Retinal pigment epithelial cell (primary cell): ENCODE results near the gene LLCFC1.

Experiments used
- DNase-seq: peaks from one replicate; pipeline ENCODE4 v3.0.0-alpha.2; 2010; ENCODE audit warnings: low read depth
- H3K4me3 ChIP-seq: 2 replicates; pipeline ENCODE4 v1.5.1; 2011; ENCODE audit warnings: mild to moderate bottlenecking, low read length, control low read depth, moderate library complexity
- CTCF ChIP-seq: conservative IDR thresholded peaks from 2 replicates; pipeline ENCODE4 v1.5.1; 2011; ENCODE audit warnings: low read depth, low read length, control low read depth, inconsistent platforms

Gene LLCFC1

GRCh38 chr7:142961973-142962926 is 23.0 kb downstream of the LLCFC1 start, which contains the start of gene KEL:
TSS of gene KEL (minus strand) at chr7:142962363. CDS start at chr7:142962206, 157 bp downstream.
- no peak for TF ChIP-seq CTCF
- no peak within 1 kb of the TSS for H3K4me3 ChIP-seq
- DNase-seq, result no peak

GRCh38 chr7:142962991-142963390 is 23.7 kb downstream of the LLCFC1 start:
- no peak for TF ChIP-seq CTCF
- DNase-seq, result no peak

GRCh38 chr7:142963993-142964392 is 24.7 kb downstream of the LLCFC1 start:
- TF ChIP-seq CTCF, result no peak
- H3K4me3 ChIP-seq, result no peak overlapping the region
- no peak for DNase-seq

More at GRCh38 chr7:142962991-142963390, 23.7 kb downstream of the LLCFC1 start:
- no peak overlapping the region for H3K4me3 ChIP-seq

- no peak for TF ChIP-seq CTCF
- no peak for DNase-seq
- H3K4me3 ChIP-seq, result no peak overlapping the region
These were observed 25.4 kb downstream of the LLCFC1 start for GRCh38 chr7:142964502-142965246.

GRCh38 chr7:142968229-142968628 is 28.9 kb downstream of the LLCFC1 start:
- H3K4me3 ChIP-seq, result no peak overlapping the region
- TF ChIP-seq CTCF, result no peak
- no peak for DNase-seq

GRCh38 chr7:142969183-142969582 is 29.9 kb downstream of the LLCFC1 start:
- no peak for DNase-seq
- TF ChIP-seq CTCF, result no peak

More at GRCh38 chr7:142969183-142969582, 29.9 kb downstream of the LLCFC1 start:
- H3K4me3 ChIP-seq, result no peak overlapping the region
